HK-2 (cell line): ENCODE results near the gene USP50.
A peak's percentile ranks its signal among the peaks of the same experiment; 100 is the strongest.
"Not testable (repeated sequence)": the region's sequence is repeated elsewhere in the genome, so short reads cannot be mapped to it uniquely, and the experiment has no call there.

Experiments used
- DNase-seq: peaks from one replicate; pipeline ENCODE4 v3.0.0-alpha.2; 2018; ENCODE audit not compliant: unreplicated experiment

Gene USP50

DNA sequence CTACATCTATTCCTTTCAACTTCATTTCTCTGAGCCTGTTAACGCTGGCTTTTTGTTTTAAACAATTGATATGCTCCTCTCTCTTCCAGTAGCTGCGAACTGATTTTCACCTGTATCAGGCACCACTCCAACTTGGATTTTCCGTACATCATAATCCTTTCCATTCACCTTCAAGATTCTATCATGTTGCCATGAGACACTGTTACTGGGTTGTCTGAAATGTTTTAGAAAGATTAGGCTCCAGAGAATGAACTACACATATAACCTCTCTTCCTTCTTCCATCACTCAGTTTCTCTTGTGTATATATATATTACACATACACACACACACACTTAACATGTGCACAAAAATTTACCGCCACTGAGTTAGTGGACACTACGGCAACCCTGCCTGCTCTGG is at the start of gene USP50:
Gene USP50 (minus strand): TSS at position 101 of the 400 bp plus-strand sequence. CDS start 141 bp downstream, outside the sequence.
- DNase-seq: no peak

GRCh38 chr15:50594311-50594710 is 47.8 kb upstream of the USP50 start:
- no peak for DNase-seq

DNA sequence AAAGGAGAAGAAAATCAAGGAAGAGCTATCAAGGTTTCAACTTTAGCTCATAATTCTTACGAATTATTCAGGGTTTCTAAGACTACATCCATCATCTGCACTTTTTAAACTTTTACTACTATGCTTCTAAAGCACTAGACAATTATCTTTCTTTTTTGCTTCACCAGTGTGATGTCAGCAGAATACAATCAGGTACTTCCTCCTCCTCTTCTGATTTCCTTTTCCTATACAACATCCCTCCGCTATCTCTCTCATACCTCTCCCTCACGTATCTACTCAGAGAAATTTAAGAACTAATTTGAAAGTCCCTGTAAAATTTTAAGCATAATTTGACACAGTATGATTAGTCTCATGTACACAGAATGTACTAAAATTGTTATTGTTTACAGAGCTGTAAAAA is 47.3 kb upstream of the USP50 start:
- DNase-seq: no peak

DNA sequence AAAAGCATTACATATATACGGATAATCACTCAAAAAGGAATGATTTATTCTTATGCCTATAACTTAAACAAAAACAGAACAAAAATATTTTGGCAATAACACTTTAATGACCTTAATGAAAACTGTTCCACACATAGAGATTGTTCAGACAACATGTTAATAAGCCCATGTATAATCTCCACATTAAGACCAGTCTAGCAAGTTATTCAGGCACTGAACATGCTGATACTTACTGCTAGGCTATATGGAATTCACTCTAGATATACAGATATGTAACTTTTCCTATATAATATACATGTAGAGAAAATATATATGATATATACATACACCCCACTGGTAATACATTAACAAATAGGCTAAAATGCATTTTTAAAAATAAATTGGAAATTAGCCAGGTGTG is 43.8 kb upstream of the USP50 start:
- DNase-seq: no peak

DNA sequence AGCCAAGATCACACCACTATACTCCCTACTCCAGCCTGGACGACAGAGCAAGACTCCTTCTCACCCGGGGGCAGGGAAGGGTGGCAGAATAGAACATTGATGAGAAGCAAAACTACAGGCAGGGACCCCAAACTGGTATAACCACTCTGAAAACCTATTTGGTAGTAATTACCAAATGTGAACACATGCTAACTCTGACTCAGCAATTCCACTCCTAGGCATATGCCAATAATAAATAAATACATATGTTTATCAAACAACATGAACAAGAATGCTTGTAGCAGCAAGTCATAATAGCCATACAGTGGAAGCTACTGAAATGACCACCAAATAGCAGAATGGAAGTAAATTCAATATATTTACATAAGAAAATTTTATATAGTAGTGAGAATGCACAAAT is 31.0 kb upstream of the USP50 start:
- DNase-seq: no peak

- DNase-seq: no peak
These were observed 29.7 kb upstream of the USP50 start for GRCh38 chr15:50576166-50576565.

- DNase-seq: not testable (repeated sequence)
These were observed 27.4 kb upstream of the USP50 start for GRCh38 chr15:50573842-50574241.

DNA sequence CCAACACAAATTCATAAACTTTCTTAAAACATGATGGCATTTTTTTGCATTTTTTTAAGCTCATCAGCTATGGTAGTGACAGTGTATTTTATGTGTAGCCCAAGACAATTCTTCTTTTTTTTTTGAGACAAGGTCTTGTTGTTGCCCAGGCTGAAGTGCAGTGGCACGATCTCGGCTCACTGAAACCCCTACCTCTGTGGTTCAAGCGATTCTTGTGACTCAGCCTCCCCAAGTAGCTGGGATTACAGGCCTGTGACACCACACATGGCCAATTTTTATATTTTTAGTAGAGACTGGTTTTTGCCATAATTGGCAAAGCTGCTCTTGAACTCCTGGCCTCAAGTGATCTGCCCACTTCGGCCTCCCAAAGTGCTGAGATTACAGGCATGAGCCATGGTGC is 17.3 kb upstream of the USP50 start:
- DNase-seq: no peak

- DNase-seq: no peak
These were observed 16.5 kb upstream of the USP50 start for GRCh38 chr15:50562735-50563640.

DNA sequence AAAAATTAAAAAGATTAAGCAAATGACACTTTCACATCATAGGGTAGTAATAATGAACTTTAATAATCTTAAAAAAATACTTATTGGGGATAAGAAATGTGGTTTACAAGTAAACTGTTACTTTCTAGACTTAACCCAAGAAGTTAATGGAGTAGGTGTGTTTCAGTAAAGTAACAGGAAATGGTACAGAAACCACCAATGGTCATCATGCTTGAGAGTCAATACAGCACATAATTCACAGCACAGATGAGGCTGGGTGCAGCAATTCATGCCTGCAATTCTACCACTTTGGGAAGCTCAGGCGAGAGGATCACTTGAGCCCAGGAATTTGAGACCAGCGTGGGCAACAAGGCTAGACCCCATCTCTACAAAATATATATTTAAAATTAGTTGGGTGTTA is 11.5 kb upstream of the USP50 start:
- DNase-seq: no peak

- no peak for DNase-seq
These were observed 10.3 kb upstream of the USP50 start for GRCh38 chr15:50556642-50557371.

GRCh38 chr15:50552238-50552637 is 5.8 kb upstream of the USP50 start:
- no peak for DNase-seq

DNA sequence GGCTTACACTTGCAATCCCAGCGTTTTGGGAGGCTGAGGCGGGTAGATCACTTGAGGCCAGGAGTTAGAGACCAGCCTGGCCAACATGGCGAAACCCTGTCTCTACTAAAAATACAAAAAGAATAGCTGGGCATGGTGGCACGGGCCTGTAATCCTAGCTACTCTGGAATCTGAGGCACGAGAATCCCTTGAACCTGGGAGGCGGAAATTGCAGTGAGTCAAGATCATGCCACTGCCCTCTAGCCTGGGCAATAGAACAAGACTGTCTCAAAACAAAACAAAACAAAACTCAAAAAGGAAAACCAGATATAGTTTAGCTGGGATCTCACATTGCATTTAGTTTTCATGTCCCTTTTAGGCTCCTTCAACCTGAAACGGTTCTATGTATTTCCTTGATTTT is 2.9 kb upstream of the USP50 start:
- DNase-seq: no peak

GRCh38 chr15:50544368-50544767 is 2.1 kb downstream of the USP50 start:
- DNase-seq: no peak

- no peak for DNase-seq
These were observed 2.9 kb downstream of the USP50 start for GRCh38 chr15:50543556-50543955.

DNA sequence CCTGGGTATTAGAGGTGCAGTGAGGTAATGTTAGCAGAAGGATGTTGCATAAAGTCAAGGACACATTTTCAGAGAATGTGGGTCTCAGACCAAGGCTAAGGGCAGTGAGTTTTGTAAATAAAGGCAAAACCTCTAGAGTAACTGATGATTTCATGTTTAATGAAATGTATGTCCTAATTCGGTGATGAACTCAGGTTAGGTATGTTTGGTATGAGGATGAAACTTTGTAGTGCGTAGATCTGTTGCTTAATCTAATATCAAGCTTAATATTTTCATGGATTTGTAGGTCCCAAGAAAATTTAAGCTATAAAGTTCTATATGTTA is 3.6 kb downstream of the USP50 start:
- no peak for DNase-seq

GRCh38 chr15:50531766-50532165 is 14.7 kb downstream of the USP50 start:
- no peak for DNase-seq

DNA sequence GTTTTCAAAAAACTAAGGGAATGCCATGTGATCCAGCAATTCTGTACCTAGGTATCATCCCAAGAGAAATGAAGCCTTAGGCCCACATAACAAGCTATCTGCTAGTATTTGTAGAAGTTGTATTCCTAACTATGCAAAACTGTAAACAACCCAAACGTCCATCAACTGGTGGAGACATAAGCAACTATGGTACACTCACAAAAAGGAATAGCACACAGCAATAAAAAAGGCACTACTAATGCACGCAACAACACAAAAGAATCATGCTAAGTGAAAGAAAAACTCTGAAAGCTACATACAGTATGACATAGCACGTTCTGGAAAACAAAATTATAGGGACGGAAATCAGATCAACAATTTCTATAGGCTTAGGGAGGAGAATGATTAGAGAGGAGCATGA is 15.3 kb downstream of the USP50 start:
- no peak for DNase-seq

GRCh38 chr15:50523851-50524251 is 22.6 kb downstream of the USP50 start:
- DNase-seq: no peak

DNA sequence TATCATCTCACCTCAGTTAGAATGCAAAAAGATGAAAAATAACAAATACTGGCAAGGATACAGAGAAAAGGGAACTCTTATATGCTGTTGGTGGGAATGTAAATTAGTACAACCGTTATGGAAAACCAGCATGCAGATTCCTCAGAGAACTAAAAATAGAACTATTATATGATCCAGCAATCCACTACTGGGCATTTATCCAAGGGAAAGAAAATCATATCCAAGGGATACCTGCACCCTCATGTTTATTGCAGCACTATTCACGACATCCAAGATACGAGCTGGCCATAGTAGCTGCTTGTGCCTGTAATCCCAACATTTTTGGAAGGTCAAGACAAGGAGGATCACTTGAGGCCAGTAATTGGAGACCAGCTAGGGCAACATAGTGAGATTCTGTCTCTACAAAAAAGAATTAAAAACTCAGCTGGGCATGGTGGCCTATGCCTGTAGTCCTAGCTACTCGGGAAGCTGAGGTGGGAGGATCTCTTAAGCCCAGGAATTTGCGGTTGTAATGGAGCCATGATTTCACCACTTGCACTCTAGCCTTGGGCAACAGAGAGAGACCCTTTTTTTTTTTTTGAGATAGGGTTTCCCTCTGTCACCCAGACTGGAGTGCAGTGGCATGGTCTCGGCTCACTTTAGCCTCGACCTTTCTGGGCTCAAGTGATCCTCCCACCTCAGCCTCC is 26.6 kb downstream of the USP50 start:
- no peak for DNase-seq

- no peak for DNase-seq
These were observed 33.5 kb downstream of the USP50 start for GRCh38 chr15:50513001-50513400.

- DNase-seq: peak; percentile 4
These were observed 40.3 kb downstream of the USP50 start for GRCh38 chr15:50506121-50506520.

- DNase-seq: not testable (repeated sequence)
These were observed 40.8 kb downstream of the USP50 start for GRCh38 chr15:50505656-50506055.
